IMR-90 (cell line): ENCODE results near the gene PEAK1. TPM values are rescaled to one million over a fixed set of nuclear protein-coding genes. Genes with fewer than 3 reads are reported as not detected.

Experiments
- ATAC-seq: fragments of 200-7000 bp; cut with Tn5 transposase; 2 replicates; pipeline ENCODE4 v1.9.1; 2020; ENCODE audit warnings: low read depth, mild to moderate bottlenecking, moderate library complexity
- BruUV-seq: library from RNA; stranded (reverse); fragments of 400-500 nt; replicated peaks from 2 replicates; lab custom pipeline; 2021; lab: Mats Ljungman, UMichigan
- CTCF ChIA-PET: fragments of 300-600 bp; formaldehyde crosslinking; extraction: SDS; loops from one replicate; lab custom pipeline; 2021; ENCODE audit warnings: antibody characterized with exemption; lab: Yijun Ruan, JAX
- POLR2A ChIA-PET: fragments of 300-600 bp; sonication (Branson Sonifier 250); formaldehyde crosslinking; loops from one replicate; lab custom pipeline; 2022; ENCODE audit warnings: antibody characterized with exemption; ENCODE audit not compliant: unreplicated experiment; lab: Charles Lee
- DNase-seq: peaks from one replicate; pipeline ENCODE4 v3.0.0; 2013
- H2AFZ ChIP-seq: replicated peaks from 2 replicates; pipeline ENCODE3; 2013; ENCODE audit warnings: low read length, mild to moderate bottlenecking; ENCODE audit not compliant: poor library complexity
- H2AK5ac ChIP-seq: 2 replicates; pipeline ENCODE4 v1.6.1; 2013; ENCODE audit warnings: low read depth, low read length, inconsistent platforms
- H2AK9ac ChIP-seq: replicated peaks from 2 replicates; pipeline ENCODE3; 2013; ENCODE audit warnings: mild to moderate bottlenecking, low read depth, low read length, moderate library complexity; ENCODE audit not compliant: poor library complexity
- H2BK120ac ChIP-seq: 2 replicates; pipeline ENCODE4 v1.6.1; 2013; ENCODE audit warnings: low read depth, low read length, inconsistent platforms
- H2BK15ac ChIP-seq: 3 replicates; pipeline ENCODE4 v1.6.1; 2013; ENCODE audit warnings: low read depth, low read length, inconsistent platforms
- H2BK20ac ChIP-seq: 2 replicates; pipeline ENCODE4 v1.6.1; 2013; ENCODE audit warnings: low read depth, mild to moderate bottlenecking, inconsistent platforms, low read length, moderate library complexity
- H2BK5ac ChIP-seq: 2 replicates; pipeline ENCODE4 v1.6.1; 2013; ENCODE audit warnings: mild to moderate bottlenecking, low read depth, low read length, inconsistent platforms; ENCODE audit not compliant: poor library complexity, severe bottlenecking
- H3K14ac ChIP-seq: replicated peaks from 2 replicates; pipeline ENCODE4 v1.6.1; 2013; ENCODE audit warnings: low read depth, low read length, inconsistent platforms
- H3K18ac ChIP-seq: 2 replicates; pipeline ENCODE4 v1.6.1; 2013; ENCODE audit warnings: low read depth, low read length, control low read depth
- H3K23ac ChIP-seq: 2 replicates; pipeline ENCODE4 v1.6.1; 2013; ENCODE audit warnings: low read depth, low read length, inconsistent platforms
- H3K27ac ChIP-seq: 2 replicates; pipeline ENCODE4 v1.5.1; 2013; ENCODE audit warnings: mild to moderate bottlenecking, control low read depth, low read length; ENCODE audit not compliant: insufficient read depth
- H3K27me3 ChIP-seq: 2 replicates; pipeline ENCODE4 v1.6.1; 2013; ENCODE audit warnings: low read length; ENCODE audit not compliant: control insufficient read depth, insufficient read depth
- H3K36me3 ChIP-seq: 2 replicates; pipeline ENCODE4 v1.6.1; 2013; ENCODE audit warnings: low read length, mixed read lengths; ENCODE audit not compliant: control insufficient read depth, insufficient read depth
- H3K4ac ChIP-seq: 2 replicates; pipeline ENCODE4 v1.6.1; 2013; ENCODE audit warnings: low read depth, low read length, inconsistent platforms
- H3K4me1 ChIP-seq: 2 replicates; pipeline ENCODE4 v1.6.1; 2013; ENCODE audit warnings: low read length, mixed read lengths; ENCODE audit not compliant: control insufficient read depth, insufficient read depth
- H3K4me2 ChIP-seq: 2 replicates; pipeline ENCODE4 v1.6.1; 2013; ENCODE audit warnings: low read depth, mild to moderate bottlenecking, control low read depth, low read length, moderate library complexity
- H3K4me3 ChIP-seq: 2 replicates; pipeline ENCODE4 v1.5.1; 2013; ENCODE audit warnings: low read depth, mild to moderate bottlenecking, control low read depth, low read length, moderate library complexity; ENCODE audit not compliant: insufficient read depth
- H3K56ac ChIP-seq: 2 replicates; pipeline ENCODE4 v1.6.1; 2013; ENCODE audit warnings: low read length, inconsistent platforms; ENCODE audit not compliant: insufficient read depth; ENCODE audit errors: extremely low read depth
- H3K79me1 ChIP-seq, 2 experiments: 2 replicates each; pipeline ENCODE4 v1.6.1; 2013; ENCODE audit warnings: low read length in 2 of 2, inconsistent platforms in 1 of 2, low read depth in 1 of 2
- H3K9ac ChIP-seq: 2 replicates; pipeline ENCODE4 v1.6.1; 2013; ENCODE audit warnings: low read depth, low read length, control low read depth
- H3K9me1 ChIP-seq: 2 replicates; pipeline ENCODE4 v1.6.1; 2013; ENCODE audit warnings: low read length, inconsistent platforms; ENCODE audit not compliant: insufficient read depth
- H3K9me3 ChIP-seq: 2 replicates; pipeline ENCODE4 v1.6.1; 2013; ENCODE audit warnings: low read length; ENCODE audit not compliant: control insufficient read depth, insufficient read depth
- H4K20me1 ChIP-seq: 2 replicates; pipeline ENCODE4 v1.6.1; 2013; ENCODE audit warnings: low read length, inconsistent platforms; ENCODE audit not compliant: insufficient read depth
- H4K5ac ChIP-seq: 2 replicates; pipeline ENCODE4 v1.6.1; 2013; ENCODE audit warnings: mild to moderate bottlenecking, low read depth, low read length, control low read depth
- H4K8ac ChIP-seq, 2 experiments: 2 replicates each; pipeline ENCODE4 v1.6.1; 2013; ENCODE audit warnings: low read depth in 2 of 2, low read length in 2 of 2, control low read depth in 1 of 2, inconsistent platforms in 1 of 2
- H4K91ac ChIP-seq: 2 replicates; pipeline ENCODE4 v1.6.1; 2013; ENCODE audit warnings: low read depth, low read length, inconsistent platforms; ENCODE audit not compliant: insufficient read depth
- FOS ChIP-seq: fragments of 150-350 bp; IDR thresholded peaks from 2 replicates; pipeline ENCODE4 v1.6.1; 2016; ENCODE audit warnings: low read depth, low read length
- WGBS, 2 experiments: methylation state at CpG; one replicate each; pipeline versions ENCODE4 v1.1.5 to v1.1.7; 2013; ENCODE audit warnings: missing lambda C conversion rate in 2 of 2; ENCODE audit not compliant: insufficient read length in 1 of 2; ENCODE audit errors: extremely low coverage in 2 of 2; 5-methylcytosine and 5-hydroxymethylcytosine counted together
- dilution Hi-C: fragments of 300-500 bp; cut with HindIII; formaldehyde crosslinking; loops from one replicate; pipeline ENCODE4 v1.14.3; 2018; ENCODE audit warnings: low sequenced_read_pairs; ENCODE audit not compliant: unreplicated experiment
- in situ Hi-C: fragments of 300-500 bp; cut with MboI; formaldehyde crosslinking; loops from 3 replicates; pipeline ENCODE4 v1.14.3; 2019; ENCODE audit warnings: low sequenced_read_pairs, inconsistent platforms, mixed read lengths
- intact Hi-C: fragments of 100-400 bp; cut with micrococcal nuclease; formaldehyde crosslinking; loops from 2 replicates; pipeline ENCODE4 v1.10.0; 2022
- polyA plus RNA-seq, 3 experiments: library from polyadenylated mRNA; depleted of rRNA; stranded (reverse); fragments of >200 nt; gene quantifications; 2 replicates each; pipeline ENCODE4 v1.2.3, GENCODE V29; 2012; ENCODE audit warnings: low replicate concordance in 1 of 3
- total RNA-seq: library from RNA; depleted of rRNA; stranded (reverse); fragments of >200 nt; gene quantifications from 2 replicates; pipeline ENCODE4 v1.2.3, GENCODE V29; 2012
- TF ChIP-seq, protein P1 (sequence below): conservative IDR thresholded peaks from 2 replicates; pipeline ENCODE4 v1.5.1; 2012; ENCODE audit warnings: mild to moderate bottlenecking, low read depth, low read length, improper control_type of control experiment

PEAK1 gene
- total and polyA plus RNA-seq, 2 of the 4 experiments (the other 2 are of a cell fraction) = 21.5 to 43.9 TPM

DNA sequence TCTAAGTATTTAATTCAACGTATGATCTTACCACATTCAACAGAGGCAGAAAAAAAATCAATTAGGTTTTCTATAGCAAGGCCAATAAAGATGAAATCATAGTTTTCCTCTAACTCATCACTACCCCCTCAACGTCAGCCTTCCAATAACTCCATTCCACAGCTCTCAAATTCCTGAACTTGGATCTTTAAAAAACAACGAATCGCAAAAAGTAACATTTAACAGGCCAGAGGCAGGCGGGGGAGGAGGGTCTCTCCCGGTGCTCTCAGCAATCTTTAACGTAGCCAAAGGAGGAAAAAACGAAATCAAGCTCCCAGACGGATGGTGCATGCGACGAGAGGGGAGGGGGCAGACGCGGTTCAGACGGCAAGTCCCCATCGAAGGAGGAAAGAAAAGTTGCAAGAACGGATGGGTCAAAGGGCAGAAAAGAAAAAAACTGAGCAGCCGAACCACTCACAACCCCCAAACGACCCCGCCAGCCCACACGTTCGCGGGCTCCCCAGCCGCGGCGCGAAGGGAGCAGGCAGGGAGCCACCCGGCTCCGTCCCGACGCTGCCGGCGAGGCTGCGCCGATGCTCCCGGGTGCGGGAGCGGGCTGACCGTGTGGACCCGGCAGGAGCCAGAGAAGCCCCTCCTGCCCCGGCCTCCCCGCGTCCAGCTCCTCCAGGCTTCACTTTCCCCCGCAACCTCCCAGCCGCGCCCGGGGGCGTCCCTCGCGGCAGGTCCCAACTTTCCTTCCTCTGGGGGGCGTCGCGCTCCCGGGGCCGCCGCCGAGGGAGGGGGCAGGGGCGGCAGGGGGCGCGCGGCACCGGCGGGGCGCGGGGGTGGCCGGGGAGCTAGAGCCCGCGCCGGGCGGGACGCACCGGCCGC is 703 bp downstream of the PEAK1 start:
- Histone ChIP-seq H4K8ac (peak overlapping the region; percentile 17 to 86; a peak in 3 of 4 replicates), H3K18ac (peak overlapping the region; percentile 85), H3K4me1 (peaks cover 12% of the 10 kb centered on the region), H2AFZ (peak overlapping the region; percentile 95), H2BK20ac (peak overlapping the region; percentile 70), H3K79me1 (peaks cover 19 to 57% of the 10 kb centered on the region in 2 experiments), H3K27ac (peak overlapping the region; percentile 98), H3K36me3 (no peaks in the 10 kb centered on the region), H2AK9ac (peak overlapping the region; percentile 91), H4K5ac (peak overlapping the region; percentile 81), H4K20me1 (peaks cover 40% of the 10 kb centered on the region), H3K9me3 (no peaks in the 10 kb centered on the region), H3K9ac (peak overlapping the region; percentile 97), H3K4me3 (peak overlapping the region; percentile 94), H3K27me3 (no peaks in the 10 kb centered on the region), H2AK5ac (peak overlapping the region; percentile 91), H3K23ac (peak overlapping the region; percentile 92), H2BK120ac (peak overlapping the region; percentile 90), H4K91ac (peak overlapping the region; percentile 95), H3K4ac (peak overlapping the region; percentile 98), H3K14ac (peak overlapping the region; percentile 95), H3K9me1 (peaks cover 11% of the 10 kb centered on the region), H2BK15ac (peak overlapping the region; percentile 59; the same call in 2 of the 3 replicates), H3K56ac (peak overlapping the region; percentile 92), H2BK5ac (peak overlapping the region; percentile 91), H3K4me2 (peak overlapping the region; percentile 97)
- in situ Hi-C loops (no loop called here), intact Hi-C loops (loop anchor here (1.0 to 2.0 kb wide), 2 partner anchors 77 to 300 kb away; no protein-coding TSS in a partner anchor), dilution Hi-C loops (no loop called here)
- DNase-seq (peak; percentile 53), ATAC-seq (peak; percentile 10)
- TF ChIP-seq, protein P1, sequence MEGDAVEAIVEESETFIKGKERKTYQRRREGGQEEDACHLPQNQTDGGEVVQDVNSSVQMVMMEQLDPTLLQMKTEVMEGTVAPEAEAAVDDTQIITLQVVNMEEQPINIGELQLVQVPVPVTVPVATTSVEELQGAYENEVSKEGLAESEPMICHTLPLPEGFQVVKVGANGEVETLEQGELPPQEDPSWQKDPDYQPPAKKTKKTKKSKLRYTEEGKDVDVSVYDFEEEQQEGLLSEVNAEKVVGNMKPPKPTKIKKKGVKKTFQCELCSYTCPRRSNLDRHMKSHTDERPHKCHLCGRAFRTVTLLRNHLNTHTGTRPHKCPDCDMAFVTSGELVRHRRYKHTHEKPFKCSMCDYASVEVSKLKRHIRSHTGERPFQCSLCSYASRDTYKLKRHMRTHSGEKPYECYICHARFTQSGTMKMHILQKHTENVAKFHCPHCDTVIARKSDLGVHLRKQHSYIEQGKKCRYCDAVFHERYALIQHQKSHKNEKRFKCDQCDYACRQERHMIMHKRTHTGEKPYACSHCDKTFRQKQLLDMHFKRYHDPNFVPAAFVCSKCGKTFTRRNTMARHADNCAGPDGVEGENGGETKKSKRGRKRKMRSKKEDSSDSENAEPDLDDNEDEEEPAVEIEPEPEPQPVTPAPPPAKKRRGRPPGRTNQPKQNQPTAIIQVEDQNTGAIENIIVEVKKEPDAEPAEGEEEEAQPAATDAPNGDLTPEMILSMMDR = no peak
- 0 out of 2 replicates have a peak, but pooled peaks have one; percentile 2 for TF ChIP-seq FOS
- no TSS peak for BruUV-seq
- POLR2A ChIA-PET = interaction anchor here (0.6 to 1.1 kb wide), 3 partner anchors 78 to 232 kb away, joined by 3 to 7 read pairs (median 4); no protein-coding TSS in a partner anchor
- CTCF ChIA-PET = interaction anchor here (0.5 to 1.7 kb wide), 4 partner anchors 9 to 300 kb away, joined by 3 to 5 read pairs (median 3); no protein-coding TSS in a partner anchor
- 1% methylated on average over 26 of the region's 72 CpGs; no CpG with 5 or more reads in 1 of the 2 experiments for WGBS, 2 experiments
